Esophagus squamous epithelium (tissue), 5 donors: ENCODE results near the gene AUTS2. TPM values are rescaled to one million over a fixed set of nuclear protein-coding genes. Genes with fewer than 3 reads are reported as not detected.

Experiments
- DNase-seq: peaks from one replicate; lab custom pipeline; 2025; lab: John Stamatoyannopoulos, UW
- H3K27ac ChIP-seq, 4 donors: fragments of 200-600 bp; sonication (generic); one replicate each; pipeline ENCODE4 v1.5.1; 2016 to 2019; ENCODE audit warnings: mild to moderate bottlenecking in 1 of 4
- H3K27me3 ChIP-seq, 4 donors: fragments of 200-600 bp; sonication (generic); 1 replicate in 3 of 4; 2 replicates in 1 of 4; pipeline versions ENCODE4 v1.5.1 to v1.6.0; 2017 to 2021; ENCODE audit warnings: antibody characterized with exemption in 1 of 4
- H3K36me3 ChIP-seq, 3 donors: fragments of 200-600 bp; sonication (generic); one replicate each; pipeline ENCODE4 v1.5.1; 2016 to 2019
- H3K4me1 ChIP-seq, 3 donors: fragments of 200-600 bp; sonication (generic); one replicate each; pipeline ENCODE4 v1.5.1; 2017 to 2019
- H3K4me3 ChIP-seq, 4 donors: fragments of 200-600 bp; sonication (generic); 1 replicate in 3 of 4; 2 replicates in 1 of 4; pipeline ENCODE4 v1.5.1; 2016 to 2019; ENCODE audit warnings: mild to moderate bottlenecking in 2 of 4, moderate library complexity in 1 of 4
- H3K9me3 ChIP-seq, 3 donors: fragments of 200-600 bp; sonication (generic); one replicate each; pipeline ENCODE4 v1.5.1; 2016 to 2019
- CTCF ChIP-seq, 6 experiments: fragments of 450-650 bp in 4 of 6; fragments of 200-600 bp in 2 of 6; sonication (generic) in 2 of 6; IDR thresholded peaks; one replicate each; pipeline ENCODE4 v1.5.1; 2016 to 2019; ENCODE audit warnings: antibody characterized with exemption in 6 of 6, mild to moderate bottlenecking in 4 of 6, moderate library complexity in 4 of 6
- POLR2A ChIP-seq, 4 donors: fragments of 450-650 bp; IDR thresholded peaks; one replicate each; pipeline ENCODE4 v1.6.1; 2017; ENCODE audit warnings: antibody characterized with exemption in 4 of 4, mild to moderate bottlenecking in 4 of 4, moderate library complexity in 3 of 4
- WGBS, 2 donors: methylation state at CpG; one replicate each; pipeline ENCODE4 v1.1.5; 2018; 5-methylcytosine and 5-hydroxymethylcytosine counted together
- intact Hi-C: fragments of 100-400 bp; cut with DNase I; formaldehyde crosslinking; loops from one replicate; pipeline ENCODE4 v1.15.0; 2022
- total RNA-seq, 4 donors: library from RNA; depleted of rRNA; stranded (reverse); fragments of >200 nt; gene quantifications; one replicate each; pipeline ENCODE4 v1.1.0, GENCODE V29; 2016
- donor health status: DM: yes; HTN: yes; CAD: no.

AUTS2 gene
- total RNA-seq, 4 donors from 2014 or later = 9.5 to 36.2 (median 23.0) TPM

DNA sequence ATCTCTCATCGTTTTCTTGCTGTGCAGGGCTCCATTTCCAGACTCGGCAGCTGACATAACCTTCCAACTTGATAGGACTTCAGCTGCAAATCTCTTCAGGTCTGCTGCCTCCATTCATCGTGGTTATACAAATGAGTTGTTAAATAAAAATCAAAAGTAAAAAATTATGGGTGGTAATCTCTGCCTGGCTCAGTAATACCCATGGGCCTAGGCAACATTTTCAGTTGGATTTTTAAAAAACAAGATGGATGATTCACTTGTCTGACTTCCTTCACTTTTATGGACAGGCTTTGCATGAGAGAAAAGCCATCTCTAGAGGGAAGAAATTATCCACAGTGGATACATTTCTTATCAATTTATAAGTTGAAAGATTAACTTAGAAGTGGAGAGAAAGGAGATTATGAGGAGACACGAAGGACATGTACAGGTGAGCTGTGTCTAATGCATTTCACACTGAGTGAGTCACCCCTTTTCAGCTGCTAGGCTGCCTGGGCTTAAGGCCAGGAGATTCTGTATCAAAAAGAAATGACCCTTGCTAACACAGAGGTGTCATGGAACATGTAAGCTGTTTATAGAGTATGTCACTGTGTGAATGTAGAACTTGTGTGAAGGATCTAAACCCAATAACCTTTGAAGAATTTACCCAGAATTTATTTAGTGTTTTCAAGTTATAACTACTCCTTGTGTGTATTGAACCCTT lies 495.1 kb downstream of the AUTS2 start:
- no peak for DNase-seq
- TF ChIP-seq CTCF (IDR thresholded peaks at IDR 0.05) (no peak), POLR2A (IDR thresholded peaks at IDR 0.05) (no peak)
- no peak overlapping the region for H3K4me3 ChIP-seq
- peaks cover 0 to 32% (median 3%) of the 10 kb centered on the region in 3 donors for H3K4me1 ChIP-seq
- no peaks in the 10 kb centered on the region for H3K27me3 ChIP-seq
- H3K27ac ChIP-seq = no peak overlapping the region
- no peaks in the 10 kb centered on the region for H3K36me3 ChIP-seq
- WGBS, 2 donors = 43 to 46% methylated on average over 4 of the region's 4 CpGs
- intact Hi-C loops = no loop called here
- no peaks in the 10 kb centered on the region for H3K9me3 ChIP-seq

DNA sequence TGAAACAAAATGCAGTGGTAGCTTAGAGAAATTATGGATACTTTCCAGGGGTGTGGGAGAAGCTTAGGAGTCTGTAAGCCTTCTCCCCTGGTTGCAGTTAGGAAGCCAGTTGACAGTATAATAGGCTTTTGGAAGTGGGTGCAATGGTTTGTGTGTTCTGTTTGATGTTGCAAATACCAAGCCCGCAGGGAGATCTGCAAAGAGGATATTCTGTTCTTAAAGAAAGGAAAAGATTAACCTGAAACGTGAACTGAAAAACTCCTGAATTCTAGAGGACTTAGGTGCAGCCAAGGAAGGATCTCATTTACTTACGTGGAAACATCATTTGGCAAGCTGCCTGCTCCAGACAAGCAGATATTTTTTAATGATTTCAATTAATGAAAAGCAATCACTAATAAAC lies 496.6 kb downstream of the AUTS2 start:
- DNase-seq = no peak
- intact Hi-C loops = no loop called here
- Histone ChIP-seq H3K36me3 (no peaks in the 10 kb centered on the region), H3K27ac (no peak overlapping the region), H3K27me3 (no peaks in the 10 kb centered on the region), H3K4me3 (no peak overlapping the region), H3K4me1 (peaks cover 0 to 36% (median 3%) of the 10 kb centered on the region in 3 donors), H3K9me3 (no peaks in the 10 kb centered on the region)
- WGBS, 2 donors = 37 to 61% methylated on average over 3 of the region's 3 CpGs
- TF ChIP-seq POLR2A (IDR thresholded peaks at IDR 0.05) = no peak
- TF ChIP-seq CTCF (IDR thresholded peaks at IDR 0.05) = no peak

- WGBS, 2 donors = 81 to 91% methylated on average over 2 of the region's 2 CpGs
- DNase-seq = no peak
- no peak overlapping the region for H3K27ac ChIP-seq
- H3K4me1 ChIP-seq = peaks cover 0 to 29% (median 3%) of the 10 kb centered on the region in 3 donors
- intact Hi-C loops = no loop called here
- TF ChIP-seq POLR2A (IDR thresholded peaks at IDR 0.05) = no peak
- no peak for TF ChIP-seq CTCF (IDR thresholded peaks at IDR 0.05)
- no peak overlapping the region for H3K4me3 ChIP-seq
- H3K27me3 ChIP-seq = no peaks in the 10 kb centered on the region
- H3K36me3 ChIP-seq = no peaks in the 10 kb centered on the region
- no peaks in the 10 kb centered on the region for H3K9me3 ChIP-seq
Measured at GRCh38 chr7:70097645-70098044, 499.4 kb downstream of the AUTS2 start.

DNA sequence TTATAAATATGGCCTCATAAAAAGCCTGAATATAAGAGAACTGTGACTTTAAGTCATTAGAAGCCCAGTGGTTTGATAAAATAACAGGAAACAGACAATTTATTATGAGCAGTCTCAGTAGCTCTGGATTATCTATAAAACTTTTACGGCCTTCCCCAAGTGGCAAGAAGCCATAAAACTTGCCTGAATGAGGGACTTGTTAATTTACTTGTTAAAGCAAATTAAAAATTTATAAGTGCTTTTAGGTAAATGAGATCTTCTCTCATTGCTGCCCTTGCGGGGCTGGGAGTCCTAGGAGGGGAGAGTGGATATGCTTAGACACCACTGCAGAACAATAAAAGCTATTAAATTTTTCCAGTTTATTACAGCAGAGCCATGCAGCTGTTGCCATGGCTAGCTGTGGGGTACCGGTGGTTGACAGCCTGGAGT lies 499.9 kb downstream of the AUTS2 start:
- H3K4me1 ChIP-seq = peaks cover 0 to 24% (median 3%) of the 10 kb centered on the region in 3 donors
- no peaks in the 10 kb centered on the region for H3K27me3 ChIP-seq
- no peak for DNase-seq
- 50 to 51% methylated on average over 3 of the region's 3 CpGs for WGBS, 2 donors
- TF ChIP-seq POLR2A (IDR thresholded peaks at IDR 0.05) (no peak), CTCF (IDR thresholded peaks at IDR 0.05) (no peak)
- H3K36me3 ChIP-seq = no peaks in the 10 kb centered on the region
- no peak overlapping the region for H3K27ac ChIP-seq
- no peaks in the 10 kb centered on the region for H3K9me3 ChIP-seq
- intact Hi-C loops = no loop called here
- no peak overlapping the region for H3K4me3 ChIP-seq

DNA sequence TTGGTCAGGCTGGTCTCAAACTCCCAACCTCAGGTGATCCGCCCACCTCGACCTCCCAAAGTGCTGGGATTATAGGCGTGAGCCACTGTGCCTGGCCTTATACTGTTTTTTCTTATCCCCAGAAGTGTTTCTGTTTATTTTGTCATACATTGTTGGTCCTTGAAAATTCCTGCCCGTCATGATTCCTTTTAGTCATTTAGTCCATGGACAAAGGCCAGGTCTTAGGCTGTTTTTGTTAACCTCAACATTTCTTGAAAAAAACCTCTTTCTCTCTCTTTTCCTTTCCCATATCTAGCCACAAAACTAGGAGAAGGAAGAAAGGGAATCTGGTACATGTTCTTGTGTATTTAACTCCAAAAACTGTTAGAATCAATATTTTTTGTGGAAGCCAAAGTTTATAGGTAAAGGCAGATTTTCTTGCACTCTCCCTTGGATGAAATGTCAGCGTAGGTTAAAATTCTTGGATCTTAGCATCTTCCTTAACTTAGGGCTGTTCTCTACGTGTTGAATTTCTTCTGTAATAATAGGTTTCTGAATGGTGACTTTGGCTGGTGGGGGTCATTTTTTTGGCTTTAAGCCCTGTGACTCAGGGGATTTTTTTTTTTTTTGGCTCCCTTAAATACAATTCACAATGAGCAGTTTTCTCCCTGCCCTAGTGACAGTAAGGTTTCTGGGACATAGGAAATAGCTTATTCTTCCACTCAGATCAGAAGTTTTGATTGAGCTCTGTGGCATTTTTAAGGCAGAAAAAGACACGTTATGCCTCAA lies 500.8 kb downstream of the AUTS2 start:
- Histone ChIP-seq H3K4me1 (peaks cover 0 to 14% (median 0%) of the 10 kb centered on the region in 3 donors), H3K4me3 (no peak overlapping the region), H3K27me3 (no peaks in the 10 kb centered on the region), H3K27ac (no peak overlapping the region), H3K36me3 (no peaks in the 10 kb centered on the region), H3K9me3 (no peaks in the 10 kb centered on the region)
- 70 to 72% methylated on average over 7 of the region's 7 CpGs for WGBS, 2 donors
- intact Hi-C loops = no loop called here
- DNase-seq = no peak
- TF ChIP-seq POLR2A (IDR thresholded peaks at IDR 0.05) = no peak
